Measurements from ENCODE around the gene EIF3B.
"Not testable (repeated sequence)": the region's sequence is repeated elsewhere in the genome, so short reads cannot be mapped to it uniquely, and the experiment has no call there.

The EIF3B gene

DNA sequence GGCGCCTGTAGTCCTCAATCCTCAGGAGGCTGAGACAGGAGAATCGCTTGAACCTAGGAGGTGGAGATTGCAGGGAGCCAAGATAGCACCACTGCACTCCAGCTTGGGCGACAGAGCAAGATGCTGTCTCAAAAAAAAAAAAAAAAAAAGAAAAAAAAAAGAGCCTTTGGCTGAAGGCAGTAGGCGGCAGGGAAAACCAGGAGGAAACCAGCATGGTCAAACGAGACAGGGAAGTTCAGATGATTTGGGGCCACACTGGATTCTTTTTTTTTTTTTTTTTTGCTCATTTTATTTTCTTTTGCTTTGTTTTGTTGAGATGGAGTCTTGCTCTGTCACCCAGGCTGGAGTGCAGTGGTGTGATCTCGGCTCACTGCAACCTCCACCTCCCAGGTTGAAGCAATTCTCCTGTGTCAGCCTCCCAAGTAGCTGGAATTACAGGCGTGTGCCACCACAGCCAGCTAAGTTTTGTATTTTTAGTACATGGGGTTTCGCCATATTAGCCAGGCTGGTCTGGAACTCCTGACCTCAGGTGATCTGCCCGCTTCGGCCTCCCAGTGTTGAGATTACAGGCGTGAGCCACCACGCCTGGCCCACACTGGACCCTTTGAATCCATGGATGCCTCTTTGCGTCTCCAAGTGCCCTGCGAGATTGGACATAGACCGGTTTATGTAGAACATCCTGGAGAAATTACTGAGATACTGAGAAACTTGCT is 7.1 kb upstream of the EIF3B start:
- not testable (repeated sequence) for DNase-seq (ENCODE audit: low read depth in 1 of 2, low spot score in 1 of 2)

DNA sequence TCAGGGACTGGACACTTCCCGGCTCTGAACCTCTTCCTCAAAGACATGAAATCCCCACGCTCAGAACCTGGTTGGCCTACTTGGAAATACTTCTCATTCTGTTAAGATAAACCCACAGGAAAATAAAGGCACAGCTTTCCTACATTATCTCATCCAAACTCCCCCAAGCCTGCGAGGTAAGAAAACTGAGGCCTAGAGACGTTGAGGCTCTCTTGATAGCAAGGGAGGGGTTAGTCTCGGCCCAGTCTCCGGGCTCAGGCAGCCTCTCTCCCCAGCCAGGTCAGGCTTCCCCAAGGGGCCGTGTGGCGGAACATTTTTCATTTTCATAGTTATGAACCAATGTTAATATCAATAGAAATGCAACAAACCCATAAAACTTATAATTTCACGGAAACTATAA is 4.6 kb upstream of the EIF3B start:
- no peak for DNase-seq (ENCODE audit: low read depth in 1 of 2, low spot score in 1 of 2)

DNA sequence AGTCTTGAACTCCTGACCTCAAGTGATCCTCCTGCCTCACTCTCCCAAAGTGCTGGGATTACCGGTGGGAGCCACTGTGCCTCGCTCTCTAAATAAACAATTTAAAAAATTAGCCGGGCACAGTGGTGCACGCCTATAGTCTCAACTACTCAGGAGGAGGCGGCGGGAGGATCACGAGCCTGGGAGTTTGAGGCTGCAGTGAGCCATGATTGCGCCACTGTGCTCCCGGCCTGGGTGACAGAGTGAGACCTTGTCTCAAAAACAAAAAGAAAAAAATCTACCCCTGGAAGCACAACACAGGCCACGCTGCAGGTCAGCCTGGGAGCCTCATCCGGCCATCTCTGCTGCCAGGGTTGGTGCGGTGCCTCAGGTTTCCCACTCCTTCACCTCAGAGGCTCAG is 3.8 kb upstream of the EIF3B start:
- DNase-seq (ENCODE audit: low read depth in 1 of 2, low spot score in 1 of 2) = no peak

DNA sequence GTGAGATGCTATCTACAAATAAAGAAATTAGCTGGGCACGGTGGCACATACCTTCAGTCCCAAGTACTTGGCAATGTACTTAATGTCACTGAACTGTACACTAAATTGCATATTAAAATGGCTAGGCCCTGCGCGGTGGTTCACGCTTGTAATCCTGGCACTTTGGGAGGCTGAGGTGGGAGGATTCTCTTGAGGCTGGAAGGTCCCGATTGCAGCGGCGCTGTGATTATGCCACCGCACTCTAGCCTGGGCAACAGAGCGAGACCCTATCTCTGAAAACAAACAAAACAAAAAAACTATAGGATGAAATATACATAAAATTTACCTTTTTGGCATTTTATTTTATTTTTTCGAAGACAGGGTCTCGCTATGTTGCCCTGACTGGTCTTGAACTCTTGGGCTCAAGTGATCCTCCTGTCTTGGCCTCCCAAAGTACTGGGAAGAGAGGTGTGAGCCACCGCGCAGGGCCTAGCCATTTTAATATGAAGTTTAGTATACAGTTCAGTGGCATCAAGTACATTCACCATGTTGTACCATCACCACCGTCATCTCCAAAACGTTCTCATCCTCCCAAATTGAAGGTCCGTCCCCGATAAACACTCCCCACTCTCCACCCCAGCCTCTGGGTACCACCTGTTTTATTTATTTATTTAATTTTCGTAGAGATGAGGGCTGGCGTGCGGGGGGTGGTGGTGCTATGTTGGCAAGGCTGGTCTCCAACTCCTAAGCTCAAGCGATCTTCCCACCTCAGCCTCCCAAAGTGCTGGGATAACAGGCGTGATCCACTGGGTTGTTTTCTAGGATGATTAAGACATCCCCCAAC is 1.3 kb upstream of the EIF3B start:
- DNase-seq (ENCODE audit: low read depth in 1 of 2, low spot score in 1 of 2) = peak in 1 of 2 donors; percentile 10

DNA sequence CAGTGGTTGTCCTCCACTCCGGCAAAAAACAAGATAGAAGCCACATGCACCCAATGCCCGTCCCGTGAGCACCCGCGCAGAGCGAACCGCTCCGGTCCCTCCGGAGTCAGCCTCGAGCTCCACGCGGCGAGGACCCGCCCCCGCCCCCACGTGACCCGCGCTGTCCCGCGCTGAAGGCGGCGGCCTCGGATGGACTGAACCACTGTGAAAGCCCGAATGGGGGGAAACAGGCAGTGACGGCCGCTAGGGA is 766 bp upstream of the EIF3B start:
- DNase-seq (ENCODE audit: low read depth in 1 of 2, low spot score in 1 of 2) = peak in 1 of 2 donors; percentile 86

DNA sequence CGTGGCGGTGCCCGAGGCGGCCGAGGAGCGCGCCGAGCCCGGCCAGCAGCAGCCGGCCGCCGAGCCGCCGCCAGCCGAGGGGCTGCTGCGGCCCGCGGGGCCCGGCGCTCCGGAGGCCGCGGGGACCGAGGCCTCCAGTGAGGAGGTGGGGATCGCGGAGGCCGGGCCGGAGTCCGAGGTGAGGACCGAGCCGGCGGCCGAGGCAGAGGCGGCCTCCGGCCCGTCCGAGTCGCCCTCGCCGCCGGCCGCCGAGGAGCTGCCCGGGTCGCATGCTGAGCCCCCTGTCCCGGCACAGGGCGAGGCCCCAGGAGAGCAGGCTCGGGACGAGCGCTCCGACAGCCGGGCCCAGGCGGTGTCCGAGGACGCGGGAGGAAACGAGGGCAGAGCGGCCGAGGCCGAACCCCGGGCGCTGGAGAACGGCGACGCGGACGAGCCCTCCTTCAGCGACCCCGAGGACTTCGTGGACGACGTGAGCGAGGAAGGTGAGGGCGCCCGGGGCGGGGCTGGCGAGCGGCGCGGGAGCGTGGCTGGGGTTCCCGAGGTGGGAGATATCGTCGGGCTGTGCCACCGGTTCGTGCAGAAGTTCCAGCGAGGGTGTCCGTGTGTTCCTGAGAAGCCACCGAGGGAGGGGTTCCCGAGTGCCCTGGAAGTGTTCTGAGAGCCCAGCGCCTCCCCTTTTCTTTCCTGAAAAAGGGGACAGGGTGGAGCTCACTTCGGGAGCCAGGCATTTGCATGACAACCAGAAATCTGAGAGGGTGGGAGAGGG is 495 bp downstream of the EIF3B start:
- DNase-seq (ENCODE audit: low read depth in 1 of 2, low spot score in 1 of 2) = peak in 1 of 2 donors; percentile 9

DNA sequence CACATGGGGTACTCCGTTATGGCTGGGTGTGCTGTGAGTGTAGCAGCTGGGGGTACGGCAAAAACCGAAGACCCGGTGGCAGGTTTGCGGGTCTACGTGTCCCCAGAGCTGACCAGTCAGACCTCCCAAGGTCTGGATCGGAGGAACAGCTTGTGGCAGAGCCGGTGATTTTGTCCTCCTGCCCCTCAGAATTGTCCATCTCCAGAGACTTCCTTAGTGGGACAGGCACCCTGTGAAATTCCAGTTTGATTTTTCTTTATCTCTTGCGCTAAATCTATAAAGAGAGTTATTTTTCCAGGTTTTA is 1.0 kb downstream of the EIF3B start:
- DNase-seq (ENCODE audit: low read depth in 1 of 2, low spot score in 1 of 2) = no peak

DNA sequence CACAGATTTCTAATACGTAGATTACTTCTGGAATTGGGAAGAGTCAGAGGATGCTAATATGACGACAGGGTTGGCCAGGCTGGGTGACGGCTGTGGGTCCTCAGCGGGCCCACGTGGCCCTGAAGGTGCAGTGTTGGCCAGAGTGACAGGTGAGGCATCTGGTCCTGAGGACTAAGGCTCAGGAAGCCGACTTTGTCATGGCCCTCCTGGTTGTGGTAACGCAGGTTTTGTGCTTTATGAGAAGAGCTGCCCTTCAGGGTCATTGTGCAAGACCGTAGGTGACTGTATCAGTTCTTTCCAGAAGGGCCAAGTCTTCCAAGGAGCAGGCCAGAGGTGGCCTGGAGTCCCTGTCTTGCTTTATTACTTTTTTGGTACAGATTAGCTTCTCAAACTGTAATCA is 2.5 kb downstream of the EIF3B start:
- no peak for DNase-seq (ENCODE audit: low read depth in 1 of 2, low spot score in 1 of 2)

DNA sequence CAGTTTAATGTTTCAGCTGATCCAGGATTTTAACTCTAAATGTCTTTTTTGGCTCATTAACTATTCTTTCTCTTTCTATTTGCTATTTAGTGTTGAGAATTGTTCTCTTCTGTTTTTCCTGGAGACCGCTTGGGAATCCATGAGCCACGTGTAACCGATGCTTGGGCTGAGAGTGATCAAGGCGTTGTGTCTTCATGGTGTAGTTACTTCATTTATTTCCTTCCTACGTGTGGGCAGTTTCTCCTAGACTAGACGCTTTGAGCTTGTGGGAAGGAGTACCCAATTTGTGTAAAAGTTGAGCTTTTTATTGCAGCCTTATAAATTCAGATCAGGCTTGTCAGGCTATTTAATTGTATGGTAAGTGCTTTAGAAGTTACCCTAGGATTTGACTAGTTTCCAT is 2.9 kb downstream of the EIF3B start:
- DNase-seq (ENCODE audit: low read depth in 1 of 2, low spot score in 1 of 2) = no peak

DNA sequence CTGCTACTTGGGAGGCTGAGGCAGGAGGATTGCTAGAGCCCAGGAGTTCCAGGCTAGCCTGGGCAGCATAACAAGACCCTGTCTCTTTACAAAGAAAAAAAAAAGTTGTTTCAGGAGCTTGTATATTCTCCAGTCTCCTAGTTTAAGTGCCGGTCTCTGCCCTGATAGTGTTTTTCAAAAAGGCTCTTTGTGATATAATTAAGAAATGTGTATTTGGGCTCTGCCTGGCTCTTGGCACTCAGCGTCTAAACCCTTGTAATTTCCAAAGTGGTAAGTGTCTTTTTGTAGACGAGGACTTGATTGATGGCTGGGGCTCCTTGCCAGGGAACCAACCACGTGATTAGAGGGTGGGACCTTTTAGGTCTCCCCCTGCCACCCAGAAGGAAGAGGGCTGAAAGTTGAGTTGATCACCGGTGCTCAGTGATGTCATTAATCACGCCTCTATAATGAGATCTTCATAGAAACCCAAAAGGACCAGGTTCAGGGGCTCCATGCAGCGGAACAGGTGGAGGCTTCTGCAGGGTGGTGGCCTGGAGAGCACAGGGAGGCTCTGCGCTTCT is 4.4 kb downstream of the EIF3B start:
- DNase-seq (ENCODE audit: low read depth in 1 of 2, low spot score in 1 of 2) = no peak

DNA sequence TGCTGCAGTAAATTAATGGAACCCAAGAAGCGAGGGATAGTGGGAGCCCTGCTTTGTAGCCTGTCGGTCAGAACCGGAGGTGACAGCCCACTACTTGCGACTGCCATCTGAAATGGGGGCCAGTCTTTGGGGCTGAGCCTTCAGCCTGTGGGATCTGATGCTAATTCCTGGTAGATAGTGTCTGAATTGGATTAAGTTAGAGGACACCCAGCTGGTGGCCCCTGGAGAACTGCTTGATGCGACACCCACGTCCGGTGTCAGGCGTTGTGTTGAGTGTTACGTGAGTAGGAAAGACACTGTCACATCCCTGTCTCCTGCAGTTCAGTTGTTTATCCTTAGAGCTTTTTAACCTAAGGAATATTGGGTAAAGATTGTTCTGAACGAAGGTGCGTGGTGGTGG is 5.0 kb downstream of the EIF3B start:
- no peak for DNase-seq (ENCODE audit: low read depth in 1 of 2, low spot score in 1 of 2)

DNA sequence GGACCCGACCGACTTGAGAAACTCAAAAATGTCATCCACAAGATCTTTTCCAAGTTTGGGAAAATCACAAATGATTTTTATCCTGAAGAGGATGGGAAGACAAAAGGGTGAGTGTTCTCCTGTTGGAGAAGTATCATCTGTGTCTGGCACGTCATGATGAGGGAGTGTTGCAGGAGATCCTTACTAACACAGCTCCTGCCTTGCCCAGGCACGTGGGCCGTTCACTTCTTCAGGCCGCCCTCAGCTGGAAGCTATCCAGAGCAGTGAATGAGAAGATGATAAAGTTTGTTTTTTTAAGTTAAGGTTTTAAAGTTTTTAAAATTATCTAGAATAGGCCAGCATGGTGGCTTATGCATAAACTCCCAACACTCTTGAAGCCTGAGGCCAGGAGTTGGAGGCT is 6.2 kb downstream of the EIF3B start:
- DNase-seq (ENCODE audit: low read depth in 1 of 2, low spot score in 1 of 2) = no peak

DNA sequence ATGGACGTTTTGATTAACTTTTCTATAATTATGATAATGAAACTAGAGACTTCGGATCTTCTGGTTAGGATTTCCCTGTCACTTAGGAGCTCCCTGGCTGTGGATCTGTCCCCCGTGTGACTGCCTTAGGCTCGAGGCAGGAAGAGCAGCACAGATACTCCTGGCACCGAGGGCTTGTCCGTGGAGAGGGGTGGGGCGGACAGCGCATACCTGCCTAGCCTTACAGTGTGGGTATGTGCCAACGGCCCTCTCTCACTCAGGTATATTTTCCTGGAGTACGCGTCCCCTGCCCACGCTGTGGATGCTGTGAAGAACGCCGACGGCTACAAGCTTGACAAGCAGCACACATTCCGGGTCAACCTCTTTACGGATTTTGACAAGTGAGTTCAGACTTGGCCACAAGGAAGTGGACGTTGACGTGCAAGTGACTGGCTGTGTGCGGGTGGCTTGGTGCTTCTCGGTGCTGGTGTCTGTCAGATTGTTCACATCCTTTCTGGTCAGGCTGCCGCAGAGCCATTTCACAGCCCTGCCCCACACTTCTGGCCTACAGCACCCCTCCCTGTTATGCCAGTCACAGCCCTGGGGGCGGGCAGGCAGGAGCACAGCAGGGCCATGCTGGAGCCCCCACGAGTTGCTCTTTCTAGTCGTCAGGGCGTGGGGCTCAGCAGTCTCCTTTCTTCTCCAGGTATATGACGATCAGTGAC is 7.9 kb downstream of the EIF3B start:
- no peak for DNase-seq (ENCODE audit: low read depth in 1 of 2, low spot score in 1 of 2)

DNA sequence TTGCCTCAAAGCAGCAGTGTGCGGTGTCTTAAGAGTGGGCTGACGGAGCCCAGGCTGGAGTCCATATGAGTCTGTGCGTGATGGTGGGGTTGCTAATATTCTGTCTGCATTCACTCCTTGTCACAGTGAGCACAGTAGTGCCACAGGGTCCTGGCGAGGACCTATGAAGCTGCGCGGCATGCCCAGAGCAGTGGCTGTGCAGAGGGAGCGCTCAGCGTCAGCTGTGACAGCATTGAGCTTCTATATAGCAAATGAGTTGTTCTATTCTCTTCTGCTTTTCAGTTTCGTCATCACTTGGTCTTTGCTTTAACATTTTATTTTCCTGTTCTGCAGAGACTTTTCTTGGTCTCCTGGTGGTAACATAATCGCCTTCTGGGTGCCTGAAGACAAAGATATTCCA is 14.5 kb downstream of the EIF3B start:
- DNase-seq (ENCODE audit: low read depth in 1 of 2, low spot score in 1 of 2) = no peak

DNA sequence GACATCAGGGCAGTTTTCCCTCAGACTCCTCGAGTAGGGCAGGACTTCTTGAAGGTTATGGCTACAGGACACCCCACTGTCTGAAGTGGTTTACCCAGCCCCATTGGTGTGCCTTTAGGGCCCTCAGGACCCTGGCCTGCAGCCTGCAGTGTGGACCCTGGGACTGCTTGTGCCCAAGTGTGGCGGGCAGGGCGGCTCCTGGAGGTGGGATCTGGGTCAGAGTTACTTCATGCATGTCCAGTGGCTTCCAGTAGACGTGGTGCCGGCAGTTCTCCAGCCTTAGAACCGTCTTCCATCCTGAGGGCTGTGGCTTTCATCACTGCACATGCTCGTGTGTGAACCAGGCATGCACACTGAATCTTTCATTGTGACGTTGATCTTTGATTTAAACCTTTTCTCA is 16.7 kb downstream of the EIF3B start:
- no peak for DNase-seq (ENCODE audit: low read depth in 1 of 2, low spot score in 1 of 2)

DNA sequence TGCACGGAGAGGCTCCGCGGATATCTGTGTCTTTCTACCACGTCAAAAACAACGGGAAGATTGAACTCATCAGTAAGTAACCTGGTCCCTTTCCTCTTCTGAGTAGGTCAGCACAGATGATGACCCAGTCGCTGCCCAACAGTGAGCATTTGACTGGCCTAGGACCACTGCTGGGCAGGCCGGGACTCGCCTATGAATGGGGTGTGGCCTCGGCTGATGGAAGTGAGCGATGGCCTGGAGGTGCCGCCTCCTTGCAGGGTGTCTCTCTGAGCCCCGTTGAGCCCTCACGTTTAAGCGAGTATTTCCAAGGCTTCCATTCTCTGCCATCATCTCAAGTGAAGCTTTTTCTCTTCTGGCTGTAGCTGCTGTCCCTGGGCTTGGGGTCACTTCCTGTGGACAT is 18.1 kb downstream of the EIF3B start:
- DNase-seq (ENCODE audit: low read depth in 1 of 2, low spot score in 1 of 2) = no peak

DNA sequence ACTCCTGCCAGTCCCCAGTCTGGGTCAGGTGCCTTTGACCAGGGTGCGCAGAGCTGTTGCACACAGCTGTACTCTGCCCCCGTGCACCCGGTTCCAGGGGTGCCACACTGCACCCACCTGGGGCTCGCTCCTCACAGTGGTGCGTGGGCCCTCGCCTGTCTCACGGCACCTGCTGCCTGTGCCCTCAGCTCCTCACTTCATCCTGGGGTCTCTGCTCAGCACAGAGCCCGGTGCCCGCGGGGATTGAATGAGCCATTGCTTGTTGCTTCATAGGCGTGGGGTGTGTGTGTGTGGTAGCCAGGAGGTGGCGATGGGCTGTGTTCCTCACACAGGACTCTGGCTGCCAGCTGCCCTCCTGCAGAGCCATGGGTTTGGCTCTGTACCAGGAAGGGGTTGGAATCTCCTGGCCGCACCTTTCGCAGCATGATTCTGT is 18.5 kb downstream of the EIF3B start:
- no peak for DNase-seq (ENCODE audit: low read depth in 1 of 2, low spot score in 1 of 2)

DNA sequence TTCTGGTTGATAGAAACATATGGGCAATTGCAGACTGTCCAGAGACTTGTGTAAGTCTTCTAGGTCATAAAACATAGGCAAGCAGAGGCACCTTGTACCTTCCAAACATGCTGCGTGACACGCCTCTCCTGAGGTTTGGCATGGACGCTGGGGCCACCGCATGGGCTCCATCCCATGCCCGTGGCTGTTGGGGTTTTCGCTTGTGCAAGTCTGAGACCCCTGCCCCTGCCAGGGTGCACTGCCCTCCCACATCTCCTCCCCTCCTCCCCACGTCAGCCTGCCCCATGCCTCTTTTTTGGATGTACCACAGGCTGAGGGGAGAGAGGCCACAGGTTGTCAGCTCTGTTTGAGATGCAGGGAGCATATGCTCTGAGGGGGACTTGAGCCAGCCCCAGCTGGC is 19.0 kb downstream of the EIF3B start:
- no peak for DNase-seq (ENCODE audit: low read depth in 1 of 2, low spot score in 1 of 2)

DNA sequence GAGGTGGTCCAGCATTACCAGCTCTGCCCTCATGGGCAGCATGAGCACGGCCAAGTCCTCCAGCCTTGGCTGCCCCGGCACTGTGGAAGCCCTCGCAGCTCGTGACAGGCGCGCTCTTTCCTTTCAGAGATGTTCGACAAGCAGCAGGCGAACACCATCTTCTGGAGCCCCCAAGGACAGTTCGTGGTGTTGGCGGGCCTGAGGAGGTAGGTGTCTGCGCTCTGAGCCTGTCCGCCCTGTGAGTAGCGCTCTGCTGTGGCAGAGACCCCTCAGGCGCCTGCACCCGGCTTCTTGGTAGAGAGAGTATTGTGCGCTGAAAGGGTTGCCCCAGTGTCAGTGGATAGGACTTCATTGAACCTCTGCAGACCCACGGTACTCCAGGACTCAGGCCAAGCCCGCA is 19.8 kb downstream of the EIF3B start:
- DNase-seq (ENCODE audit: low read depth in 1 of 2, low spot score in 1 of 2) = no peak

DNA sequence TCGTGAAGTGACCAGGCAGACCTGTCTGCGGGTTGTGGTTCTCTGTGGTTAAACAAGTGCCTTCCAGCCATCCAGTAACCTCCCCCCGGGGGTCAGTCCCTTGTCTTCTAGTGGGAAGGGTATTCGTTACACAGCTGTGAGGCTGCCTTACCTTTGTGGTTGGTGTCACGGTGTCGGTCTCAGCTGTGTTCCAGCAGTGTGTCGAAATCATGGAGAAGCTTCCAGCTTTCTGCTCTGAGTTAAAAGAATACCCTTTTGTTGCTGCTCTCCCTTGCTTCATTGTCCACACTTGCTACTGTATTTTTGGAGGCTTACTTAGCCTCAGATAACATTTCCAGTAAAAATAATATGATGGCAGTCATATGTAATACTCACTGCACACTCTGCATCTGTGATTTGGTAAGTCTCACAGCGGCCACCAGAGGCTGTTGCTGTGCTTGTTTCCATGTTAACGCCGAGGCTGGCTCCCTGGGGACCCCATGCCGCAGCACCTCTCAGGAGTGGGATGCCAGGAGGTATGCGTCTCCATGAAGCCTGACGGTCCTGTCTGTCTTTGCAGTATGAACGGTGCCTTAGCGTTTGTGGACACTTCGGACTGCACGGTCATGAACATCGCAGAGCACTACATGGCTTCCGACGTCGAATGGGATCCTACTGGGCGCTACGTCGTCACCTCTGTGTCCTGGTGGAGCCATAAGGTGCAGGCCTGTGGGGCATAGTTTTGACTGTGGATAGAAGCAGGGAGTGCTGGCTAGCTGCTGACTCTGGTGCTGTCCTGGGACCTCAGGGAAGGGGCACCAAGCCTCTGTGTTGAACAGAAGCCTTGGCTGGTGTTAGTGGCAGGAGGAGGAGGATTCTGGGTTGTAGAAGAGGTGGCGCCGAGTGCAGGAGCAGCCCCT is 20.5 kb downstream of the EIF3B start:
- DNase-seq (ENCODE audit: low read depth in 1 of 2, low spot score in 1 of 2) = no peak

All from activated CD4-positive, alpha-beta T cell treated with anti-CD3 and anti-CD28 coated beads, Interleukin-2, amount 50 U/mL, for 24 hours (primary cell).